ENCODE data around the gene ALDH1L1.

Gene ALDH1L1

GRCh38 chr3:126154391-126155279 is 25.8 kb downstream of the ALDH1L1 start:
- TF ChIP-seq CTCF (IDR thresholded peaks at IDR 0.05; ENCODE audit: insufficient read depth, low read length, missing control alignments): no peak
- ChIA-PET CTCF (no interaction called here), POLR2A (no interaction called here)
- H3K4me3 ChIP-seq (ENCODE audit: low read depth, low read length): no peak overlapping the region
- DNase-seq (ENCODE audit: low read depth, low spot score): no peak

- ChIA-PET POLR2A (no interaction called here), CTCF (no interaction called here)
- no peak overlapping the region for H3K4me3 ChIP-seq (ENCODE audit: low read depth, low read length)
- DNase-seq (ENCODE audit: low read depth, low spot score): no peak
- no peak for TF ChIP-seq CTCF (IDR thresholded peaks at IDR 0.05; ENCODE audit: insufficient read depth, low read length, missing control alignments)
Measured at GRCh38 chr3:126153695-126154360, 26.6 kb downstream of the ALDH1L1 start.

DNA sequence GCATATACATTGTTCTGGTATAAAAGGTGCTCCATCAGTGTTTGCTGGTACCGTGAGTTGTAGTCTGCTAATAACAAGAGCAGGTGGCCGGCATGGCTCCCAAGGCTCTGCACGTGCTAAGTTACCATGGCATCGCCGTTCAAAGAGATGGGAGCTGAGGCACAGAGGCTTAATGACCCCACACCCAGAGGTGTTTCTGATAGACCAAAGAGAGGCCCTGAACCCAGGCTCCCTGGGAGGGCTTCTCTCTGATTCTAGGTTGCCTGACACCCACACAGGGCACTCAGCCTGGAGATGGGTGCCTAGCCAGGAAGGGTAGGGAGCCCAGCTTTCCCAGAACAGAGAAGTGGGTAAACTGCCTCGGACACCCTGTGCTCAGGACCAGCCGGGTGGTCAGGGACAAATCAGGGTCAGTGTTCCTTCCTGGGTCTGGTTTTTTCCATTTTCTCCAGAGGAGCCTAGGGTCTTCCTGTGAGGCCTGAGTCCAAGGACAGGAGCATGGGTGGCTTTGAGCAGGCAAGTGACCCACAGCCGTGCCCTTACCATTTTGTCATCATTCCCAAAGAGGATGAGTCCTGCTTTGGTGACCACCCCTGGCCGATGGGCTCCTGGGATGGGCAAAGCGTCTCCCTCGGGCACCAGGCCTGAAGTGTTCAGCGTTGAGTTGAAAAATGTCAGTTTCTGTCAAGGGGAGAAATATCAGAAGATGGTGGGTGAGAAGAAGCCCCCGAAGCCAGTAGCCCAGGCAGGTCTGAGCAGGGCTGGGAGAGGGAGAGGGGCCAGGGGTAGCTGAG is 27.3 kb downstream of the ALDH1L1 start:
- TF ChIP-seq CTCF (IDR thresholded peaks at IDR 0.05; ENCODE audit: insufficient read depth, low read length, missing control alignments): no peak
- ChIA-PET CTCF (interaction anchor here (5.1 kb wide), 1 partner anchor 20 kb away, joined by 40 read pairs; no protein-coding TSS in a partner anchor), POLR2A (no interaction called here)
- H3K4me3 ChIP-seq (ENCODE audit: low read depth, low read length): no peak overlapping the region
- no peak for DNase-seq (ENCODE audit: low read depth, low spot score)

GRCh38 chr3:126152458-126152857 is 27.9 kb downstream of the ALDH1L1 start:
- no peak for DNase-seq (ENCODE audit: low read depth, low spot score)
- TF ChIP-seq CTCF (IDR thresholded peaks at IDR 0.05; ENCODE audit: insufficient read depth, low read length, missing control alignments): no peak
- ChIA-PET CTCF (interaction anchor here (5.1 kb wide), 1 partner anchor 19 kb away, joined by 40 read pairs; no protein-coding TSS in a partner anchor), POLR2A (no interaction called here)
- H3K4me3 ChIP-seq (ENCODE audit: low read depth, low read length): no peak overlapping the region

GRCh38 chr3:126151562-126152302 is 28.7 kb downstream of the ALDH1L1 start:
- no peak for DNase-seq (ENCODE audit: low read depth, low spot score)
- no peak for TF ChIP-seq CTCF (IDR thresholded peaks at IDR 0.05; ENCODE audit: insufficient read depth, low read length, missing control alignments)
- ChIA-PET POLR2A (interaction anchor here (0.7 kb wide), 1 partner anchor 57 kb away, joined by 5 read pairs; no protein-coding TSS in a partner anchor), CTCF (interaction anchor here (0.9 to 5.1 kb wide), 5 partner anchors 13 to 323 kb away, joined by 3 to 40 read pairs (median 3); no protein-coding TSS in a partner anchor)
- no peak overlapping the region for H3K4me3 ChIP-seq (ENCODE audit: low read depth, low read length)
